Measurements from ENCODE around the gene TEX9. TPM values are rescaled to one million over a fixed set of nuclear protein-coding genes. Genes with fewer than 3 reads are reported as not detected.

The TEX9 gene
- total RNA-seq, 4 donors from 2014 or later = 1.9 to 5.0 (median 2.9) TPM

GRCh38 chr15:56442354-56442753 is 77.1 kb downstream of the TEX9 start:
- ATAC-seq (ENCODE audit: low FRiP score) (no peak), DNase-seq (ENCODE audit: low spot score) (no peak)
- no peak for TF ChIP-seq CTCF (IDR thresholded peaks at IDR 0.05)

- no peak for TF ChIP-seq CTCF (IDR thresholded peaks at IDR 0.05)
Measured at GRCh38 chr15:56445746-56446145, 80.5 kb downstream of the TEX9 start.

GRCh38 chr15:56454836-56455235 is 89.6 kb downstream of the TEX9 start:
- DNase-seq (ENCODE audit: low spot score) (no peak), ATAC-seq (ENCODE audit: low FRiP score) (no peak)
- TF ChIP-seq CTCF (IDR thresholded peaks at IDR 0.05) = no peak

More at GRCh38 chr15:56445746-56446145, 80.5 kb downstream of the TEX9 start:
- ATAC-seq (ENCODE audit: low FRiP score) (no peak), DNase-seq (ENCODE audit: low spot score) (no peak)

GRCh38 chr15:56456229-56456628 is 91.0 kb downstream of the TEX9 start:
- no peak for TF ChIP-seq CTCF (IDR thresholded peaks at IDR 0.05)
- DNase-seq (ENCODE audit: low spot score) = no peak
- no peak for ATAC-seq (ENCODE audit: low FRiP score)

- ATAC-seq (ENCODE audit: low FRiP score) (no peak), DNase-seq (ENCODE audit: low spot score) (no peak)
- TF ChIP-seq CTCF (IDR thresholded peaks at IDR 0.05) = no peak
Measured at GRCh38 chr15:56459096-56459495, 93.9 kb downstream of the TEX9 start.

GRCh38 chr15:56460071-56460470 is 94.8 kb downstream of the TEX9 start:
- DNase-seq (ENCODE audit: low spot score) (no peak), ATAC-seq (ENCODE audit: low FRiP score) (no peak)
- no peak for TF ChIP-seq CTCF (IDR thresholded peaks at IDR 0.05)

- no peak for ATAC-seq (ENCODE audit: low FRiP score)
- no peak for TF ChIP-seq CTCF (IDR thresholded peaks at IDR 0.05)
- DNase-seq (ENCODE audit: low spot score) = no peak
Measured at GRCh38 chr15:56460947-56461346, 95.7 kb downstream of the TEX9 start.

Data from omental fat pad (tissue), 4 donors.